H1 (cell line): ENCODE results near the gene RELCH. TPM values are rescaled to one million over a fixed set of nuclear protein-coding genes. Genes with fewer than 3 reads are reported as not detected.
A peak's percentile ranks its signal among the peaks of the same experiment; 100 is the strongest.

Experiments used
- CTCF ChIA-PET: fragments of 300-600 bp; sonication (Branson Sonifier 250); formaldehyde crosslinking; loops from one replicate; lab custom pipeline; 2021; ENCODE audit not compliant: partially characterized antibody; lab: Charles Lee
- POLR2A ChIA-PET: fragments of 300-600 bp; sonication (Branson Sonifier 250); formaldehyde crosslinking; loops from one replicate; lab custom pipeline; 2021; ENCODE audit warnings: inconsistent platforms; ENCODE audit not compliant: partially characterized antibody; lab: Charles Lee
- DNase-seq, 2 experiments: peaks; one replicate each; pipeline versions ENCODE4 v3.0.0 to v3.0.0-alpha.2; 2010 to 2022; ENCODE audit warnings: low spot score in 2 of 2, low read depth in 1 of 2, mixed read lengths in 1 of 2
- FAIRE-seq: peaks from 2 replicates; lab custom pipeline; 2011; peaks lifted over from hg19 to GRCh38; lab: Jason Lieb, UNC
- H2AFZ ChIP-seq: 2 replicates; pipeline ENCODE4 v1.8.1; 2012; ENCODE audit warnings: low read length, inconsistent platforms
- H2AK5ac ChIP-seq: 2 replicates; pipeline ENCODE4 v1.6.1; 2013; ENCODE audit warnings: low read depth, low read length
- H2BK120ac ChIP-seq: replicated peaks from 2 replicates; pipeline ENCODE3; 2013; ENCODE audit warnings: low read depth, low read length, inconsistent platforms
- H2BK12ac ChIP-seq: 2 replicates; pipeline ENCODE4 v1.6.1; 2013; ENCODE audit warnings: low read depth, low read length
- H2BK15ac ChIP-seq: 2 replicates; pipeline ENCODE4 v1.6.1; 2013; ENCODE audit warnings: low read length
- H2BK20ac ChIP-seq: 2 replicates; pipeline ENCODE4 v1.6.1; 2013; ENCODE audit warnings: low read length
- H2BK5ac ChIP-seq: 2 replicates; pipeline ENCODE4 v1.6.1; 2013; ENCODE audit warnings: low read depth, low read length
- H3K14ac ChIP-seq: 2 replicates; pipeline ENCODE4 v1.6.1; 2013; ENCODE audit warnings: inconsistent platforms; ENCODE audit not compliant: insufficient read length
- H3K18ac ChIP-seq: 2 replicates; pipeline ENCODE4 v1.6.1; 2013; ENCODE audit warnings: low read length; ENCODE audit errors: extremely low read depth
- H3K23ac ChIP-seq: 2 replicates; pipeline ENCODE4 v1.6.1; 2013; ENCODE audit warnings: inconsistent platforms; ENCODE audit not compliant: insufficient read length
- H3K23me2 ChIP-seq: 2 replicates; pipeline ENCODE4 v1.6.1; 2013; ENCODE audit warnings: low read depth, low read length
- H3K27ac ChIP-seq: 2 replicates; pipeline ENCODE4 v1.6.1; 2011; ENCODE audit warnings: low read depth, low read length, inconsistent platforms
- H3K27me3 ChIP-seq, 4 experiments: replicated peaks in 1 of 4; 1 replicate in 1 of 4; 2 replicates in 3 of 4; pipeline versions ENCODE4 v1.6.1 to v1.8.1; 2011 to 2013; ENCODE audit warnings: low read length in 3 of 4, mild to moderate bottlenecking in 3 of 4, inconsistent platforms in 2 of 4, mixed read lengths in 2 of 4, moderate library complexity in 1 of 4; ENCODE audit not compliant: control insufficient read depth in 3 of 4, insufficient read depth in 3 of 4; ENCODE audit errors: extremely low read depth in 1 of 4
- H3K36me3 ChIP-seq, 4 experiments: 2 replicates each; pipeline versions ENCODE4 v1.6.1 to v1.8.1; 2011 to 2013; ENCODE audit warnings: mild to moderate bottlenecking in 4 of 4, low read length in 3 of 4, moderate library complexity in 2 of 4, control low read depth in 1 of 4, inconsistent platforms in 1 of 4; ENCODE audit not compliant: insufficient read depth in 4 of 4, control insufficient read depth in 2 of 4
- H3K4ac ChIP-seq: replicated peaks from 2 replicates; pipeline ENCODE3; 2013; ENCODE audit warnings: low read length, low read depth, mixed read lengths, inconsistent platforms; ENCODE audit not compliant: insufficient read length
- H3K4me1 ChIP-seq, 4 experiments: replicated peaks in 1 of 4; 1 replicate in 1 of 4; 2 replicates in 3 of 4; pipeline versions ENCODE4 v1.6.1 to v1.8.1; 2011 to 2013; ENCODE audit warnings: low read length in 3 of 4, inconsistent platforms in 2 of 4, mixed read lengths in 1 of 4; ENCODE audit not compliant: insufficient read depth in 4 of 4, control insufficient read depth in 3 of 4
- H3K4me2 ChIP-seq, 2 experiments: 2 replicates each; pipeline versions ENCODE4 v1.6.1 to v1.8.1; 2011 to 2013; ENCODE audit warnings: low read depth in 2 of 2, low read length in 2 of 2, control low read depth in 1 of 2, inconsistent platforms in 1 of 2, mild to moderate bottlenecking in 1 of 2; ENCODE audit not compliant: insufficient read depth in 1 of 2
- H3K4me3 ChIP-seq, 4 experiments: fragments of 200-600, 300-600 bp in 1 of 4; sonication (generic), shearing (Covaris generic), sonication (Bioruptor Twin) in 1 of 4; 2 replicates each; pipeline versions ENCODE4 v1.5.1 to v1.8.1; 2011 to 2016; ENCODE audit warnings: low read length in 4 of 4, low read depth in 3 of 4, control low read depth in 2 of 4, inconsistent platforms in 2 of 4, mild to moderate bottlenecking in 2 of 4, mixed read lengths in 1 of 4, moderate library complexity in 1 of 4; ENCODE audit not compliant: insufficient read depth in 2 of 4; ENCODE audit errors: extremely low read depth in 1 of 4
- H3K56ac ChIP-seq: replicated peaks from 2 replicates; pipeline ENCODE3; 2013; ENCODE audit warnings: low read depth, mild to moderate bottlenecking, mixed read lengths, low read length, inconsistent platforms; ENCODE audit not compliant: insufficient read length
- H3K79me1 ChIP-seq: 2 replicates; pipeline ENCODE4 v1.6.1; 2013; ENCODE audit warnings: low read depth, low read length, control low read depth
- H3K79me2 ChIP-seq, 2 experiments: 2 replicates each; pipeline versions ENCODE4 v1.6.1 to v1.8.1; 2012 to 2013; ENCODE audit warnings: low read length in 2 of 2, mild to moderate bottlenecking in 2 of 2, inconsistent platforms in 1 of 2; ENCODE audit not compliant: insufficient read depth in 2 of 2, control insufficient read depth in 1 of 2
- H3K9ac ChIP-seq, 4 experiments: replicated peaks in 1 of 4; 1 replicate in 1 of 4; 2 replicates in 3 of 4; pipeline versions ENCODE4 v1.6.1 to v1.8.1; 2011 to 2013; ENCODE audit warnings: low read depth in 3 of 4, low read length in 3 of 4, control low read depth in 2 of 4, mild to moderate bottlenecking in 2 of 4, moderate library complexity in 2 of 4, inconsistent platforms in 1 of 4; ENCODE audit errors: extremely low read depth in 1 of 4
- H3K9me3 ChIP-seq, 2 experiments: 2 replicates each; pipeline versions ENCODE4 v1.6.1 to v1.8.1; 2012 to 2013; ENCODE audit warnings: mild to moderate bottlenecking in 2 of 2, moderate library complexity in 2 of 2, control low read depth in 1 of 2, inconsistent platforms in 1 of 2, low read depth in 1 of 2, low read length in 1 of 2, mixed read lengths in 1 of 2; ENCODE audit not compliant: insufficient read depth in 2 of 2
- H4K20me1 ChIP-seq, 2 experiments: replicated peaks in 1 of 2; 2 replicates each; pipeline versions ENCODE3 to v1.8.1; 2011 to 2013; ENCODE audit warnings: inconsistent platforms in 2 of 2, low read length in 2 of 2, mild to moderate bottlenecking in 1 of 2; ENCODE audit not compliant: insufficient read depth in 2 of 2, control insufficient read depth in 1 of 2
- H4K5ac ChIP-seq: 2 replicates; pipeline ENCODE4 v1.6.1; 2013; ENCODE audit warnings: low read length, low read depth, mixed read lengths, inconsistent platforms; ENCODE audit not compliant: insufficient read length
- H4K8ac ChIP-seq: 2 replicates; pipeline ENCODE4 v1.8.0; 2013; ENCODE audit warnings: mild to moderate bottlenecking, moderate library complexity, low read length, inconsistent platforms; ENCODE audit not compliant: insufficient read depth; ENCODE audit errors: extremely low read depth
- H4K91ac ChIP-seq: replicated peaks from 2 replicates; pipeline ENCODE3; 2013; ENCODE audit warnings: low read length, mixed read lengths, inconsistent platforms; ENCODE audit not compliant: insufficient read length
- JUN ChIP-seq: IDR thresholded peaks from 2 replicates; pipeline ENCODE4 v1.6.1; 2011; ENCODE audit warnings: low read depth, mild to moderate bottlenecking, improper control_type of control experiment, low read length
- POLR2A ChIP-seq, 2 experiments: IDR thresholded peaks; 1 replicate in 1 of 2; 2 replicates in 1 of 2; pipeline ENCODE4 v1.6.1; 2011; ENCODE audit warnings: low read depth in 2 of 2, low read length in 2 of 2, mild to moderate bottlenecking in 2 of 2; ENCODE audit errors: control extremely low read depth in 1 of 2
- POLR2AphosphoS5 ChIP-seq: IDR thresholded peaks from 2 replicates; pipeline ENCODE4 v1.6.1; 2011; ENCODE audit warnings: low read depth, low read length
- SUZ12 ChIP-seq: fragments of 200-600 bp; sonication (generic); IDR thresholded peaks from 2 replicates; pipeline ENCODE4 v1.6.1; 2012; ENCODE audit warnings: mild to moderate bottlenecking, inconsistent platforms, low read length, moderate library complexity, mixed read lengths
- YY1 ChIP-seq: IDR thresholded peaks from 2 replicates; pipeline ENCODE4 v1.6.1; 2011; ENCODE audit warnings: low read depth, mild to moderate bottlenecking, low read length
- WGBS, 2 experiments: shearing (Covaris generic) in 1 of 2; methylation state at CpG; one replicate each; pipeline versions ENCODE4 v1.1.6 to v1.1.7; 2013 to 2015; ENCODE audit warnings: low lambda C conversion rate in 2 of 2, mixed read lengths in 2 of 2, inconsistent platforms in 1 of 2, low coverage in 1 of 2, missing lambda C conversion rate in 1 of 2; ENCODE audit not compliant: insufficient replicate concordance in 2 of 2, insufficient coverage in 1 of 2, insufficient read length in 1 of 2; ENCODE audit errors: extremely low coverage in 1 of 2, missing lambda C conversion rate in 1 of 2; 5-methylcytosine and 5-hydroxymethylcytosine counted together
- polyA plus RNA-seq, 7 experiments: library from polyadenylated mRNA; depleted of rRNA in 3 of 7; stranded (reverse) in 5 of 7; unstranded in 2 of 7; fragments of >200 nt in 5 of 7; fragments of 200-250 nt in 2 of 7; gene quantifications; 1 replicate in 5 of 7; 2 replicates in 1 of 7; 4 replicates in 1 of 7; pipeline versions ENCODE4 v1.2.1 to v1.2.3, GENCODE V29; 2011 to 2013; ENCODE audit warnings: missing spikeins in 2 of 7, mixed read lengths in 2 of 7
- total RNA-seq: library from RNA; stranded (reverse); fragmentation: NEBNext Ultra II Directional; extraction: Animal tissue kit (Norgen Biotek cat#: 25700); gene quantifications from 2 replicates; pipeline ENCODE4 v1.2.1, GENCODE V29; 2021

Gene RELCH
- total and polyA plus RNA-seq, 2 of the 8 experiments (the other 6 are each of a cell fraction or from before 2014, with no cell fraction given): 7.3 to 26.9 TPM

DNA sequence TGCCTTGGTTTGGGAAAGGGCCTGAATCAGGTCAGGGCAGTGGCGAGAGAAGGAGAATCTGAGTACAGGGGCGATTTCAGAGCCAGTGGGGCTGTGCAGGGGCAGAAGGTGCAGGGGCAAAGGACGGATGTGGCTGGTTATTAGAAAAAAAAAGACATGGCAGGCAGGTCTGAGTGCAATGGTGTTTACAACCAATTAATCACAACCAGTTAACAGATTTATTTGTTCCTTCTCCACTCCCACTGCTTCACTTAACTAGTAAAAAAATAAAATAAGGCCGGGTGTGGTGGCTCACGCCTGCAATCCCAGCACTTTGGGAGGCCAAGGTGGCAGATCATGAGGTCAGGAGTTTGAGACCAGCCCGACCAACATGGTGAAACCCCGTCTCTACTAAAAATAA is 143.6 kb downstream of the RELCH start:
- no peak for FAIRE-seq
- H3K27me3 ChIP-seq: peaks cover 0 to 18% (median 11%) of the 10 kb centered on the region in 4 experiments
- H4K5ac ChIP-seq: no peak overlapping the region
- POLR2A ChIA-PET: interaction anchor here (1.2 to 2.8 kb wide), 2 partner anchors 9 to 38 kb away, joined by 3 to 13 read pairs; no protein-coding TSS in a partner anchor
- no peak overlapping the region for H3K4me2 ChIP-seq
- H3K23ac ChIP-seq: no peak overlapping the region
- H3K79me1 ChIP-seq: peaks cover 6% of the 10 kb centered on the region; the same call in 1 of the 2 replicates
- H3K18ac ChIP-seq: no peak overlapping the region
- WGBS, 2 experiments: 88% methylated on average over 7 of the region's 7 CpGs; no CpG with 5 or more reads in 1 of the 2 experiments
- peaks cover 10 to 20% (median 14%) of the 10 kb centered on the region in 4 experiments for H3K4me1 ChIP-seq
- H2BK20ac ChIP-seq: no peak overlapping the region
- no peak overlapping the region for H4K8ac ChIP-seq
- no peak overlapping the region for H2BK5ac ChIP-seq
- no peak overlapping the region for H2BK15ac ChIP-seq
- 0 out of 2 replicates have a peak overlapping the region, but pooled peaks have one; percentile 30 for H2BK12ac ChIP-seq
- no peak overlapping the region for H2AFZ ChIP-seq
- no peak overlapping the region for H3K4ac ChIP-seq
- no peak overlapping the region for H2BK120ac ChIP-seq
- no peak overlapping the region for H3K14ac ChIP-seq
- peaks cover 0 to 78% of the 10 kb centered on the region in 2 experiments; a peak in 2 of 4 replicates for H3K79me2 ChIP-seq
- no peak for DNase-seq
- no peak overlapping the region for H3K27ac ChIP-seq
- TF ChIP-seq SUZ12: no peak
- no peak for TF ChIP-seq POLR2AphosphoS5
- no peak for TF ChIP-seq POLR2A (IDR thresholded peaks at IDR 0.05; ENCODE audit: control extremely low read depth in 1 of 2, low read depth in 2 of 2, low read length in 2 of 2)
- TF ChIP-seq YY1: no peak
- no peak for TF ChIP-seq JUN
- TF ChIP-seq, all 59 proteins: peak for 0
- H2AK5ac ChIP-seq: no peak overlapping the region
- peaks cover 9% of the 10 kb centered on the region for H3K23me2 ChIP-seq
- no peak overlapping the region for H4K91ac ChIP-seq
- no peaks in the 10 kb centered on the region for H3K36me3 ChIP-seq
- no peak overlapping the region for H3K56ac ChIP-seq
- H3K4me3 ChIP-seq: no peak overlapping the region
- no peaks in the 10 kb centered on the region for H3K9me3 ChIP-seq
- no peak overlapping the region for H3K9ac ChIP-seq
- peaks cover 0 to 1% of the 10 kb centered on the region in 2 experiments for H4K20me1 ChIP-seq
- CTCF ChIA-PET: interaction anchor here (1.2 to 2.8 kb wide), 3 partner anchors 20 to 95 kb away, joined by 3 to 7 read pairs (median 3); no protein-coding TSS in a partner anchor
